H9 (cell line): ENCODE data around the gene LRP1B. TPM values are rescaled to one million over a fixed set of nuclear protein-coding genes. Genes with fewer than 3 reads are reported as not detected.

Experiments
- DNase-seq: peaks from one replicate; pipeline ENCODE4 v3.0.0-alpha.2; 2017
- H2AFZ ChIP-seq: one replicate; pipeline ENCODE4 v1.6.1; 2013; ENCODE audit warnings: mild to moderate bottlenecking, low read length, control low read depth, moderate library complexity
- H2AK5ac ChIP-seq: 2 replicates; pipeline ENCODE4 v1.6.1; 2013; ENCODE audit warnings: low read length, control low read depth, mixed read lengths; ENCODE audit not compliant: insufficient read length
- H2BK120ac ChIP-seq: one replicate; pipeline ENCODE4 v1.6.1; 2013; ENCODE audit warnings: low read depth, mild to moderate bottlenecking, low read length, control low read depth, inconsistent platforms; ENCODE audit not compliant: poor library complexity, severe bottlenecking
- H2BK12ac ChIP-seq: 2 replicates; pipeline ENCODE4 v1.6.1; 2013; ENCODE audit warnings: low read length, control low read depth, mixed read lengths, low read depth; ENCODE audit not compliant: insufficient read length
- H2BK15ac ChIP-seq: 2 replicates; pipeline ENCODE4 v1.6.1; 2013; ENCODE audit warnings: low read depth, low read length, control low read depth
- H2BK20ac ChIP-seq: one replicate; pipeline ENCODE4 v1.6.1; 2013; ENCODE audit warnings: low read depth, mild to moderate bottlenecking, low read length, control low read depth, inconsistent platforms; ENCODE audit not compliant: poor library complexity, severe bottlenecking
- H2BK5ac ChIP-seq: 2 replicates; pipeline ENCODE4 v1.6.1; 2013; ENCODE audit warnings: low read length, control low read depth, mixed read lengths; ENCODE audit not compliant: insufficient read length
- H3K14ac ChIP-seq: 2 replicates; pipeline ENCODE4 v1.6.1; 2013; ENCODE audit warnings: low read length, control low read depth; ENCODE audit not compliant: insufficient read depth
- H3K18ac ChIP-seq: 2 replicates; pipeline ENCODE4 v1.6.1; 2013; ENCODE audit warnings: low read depth, mild to moderate bottlenecking, mixed read lengths, low read length, control low read depth; ENCODE audit not compliant: insufficient read length
- H3K23ac ChIP-seq: 2 replicates; pipeline ENCODE4 v1.6.1; 2013; ENCODE audit warnings: low read length, control low read depth, mixed read lengths, low read depth; ENCODE audit not compliant: insufficient read length
- H3K23me2 ChIP-seq: 2 replicates; pipeline ENCODE4 v1.6.1; 2013; ENCODE audit warnings: low read depth, mild to moderate bottlenecking, mixed read lengths, low read length, control low read depth; ENCODE audit not compliant: insufficient read length, poor library complexity, severe bottlenecking
- H3K27ac ChIP-seq: 2 replicates; pipeline ENCODE4 v1.5.1; 2013; ENCODE audit warnings: low read length, control low read depth, mixed read lengths, low read depth; ENCODE audit not compliant: insufficient read length
- H3K27me3 ChIP-seq: 2 replicates; pipeline ENCODE4 v1.6.1; 2013; ENCODE audit warnings: low read length, control low read depth, inconsistent platforms; ENCODE audit not compliant: insufficient read depth
- H3K4ac ChIP-seq: 2 replicates; pipeline ENCODE4 v1.6.1; 2013; ENCODE audit warnings: low read depth, mild to moderate bottlenecking, control low read depth, inconsistent platforms, low read length, moderate library complexity
- H3K4me1 ChIP-seq: 2 replicates; pipeline ENCODE4 v1.6.1; 2013; ENCODE audit warnings: low read length, control low read depth, inconsistent platforms; ENCODE audit not compliant: insufficient read depth
- H3K4me2 ChIP-seq: 2 replicates; pipeline ENCODE4 v1.6.1; 2013; ENCODE audit warnings: low read length, control low read depth, mixed read lengths; ENCODE audit not compliant: insufficient read length, insufficient read depth
- H3K56ac ChIP-seq: 2 replicates; pipeline ENCODE4 v1.6.1; 2013; ENCODE audit warnings: low read depth, mild to moderate bottlenecking, mixed read lengths, low read length, control low read depth; ENCODE audit not compliant: insufficient read length
- H3K79me1 ChIP-seq: 2 replicates; pipeline ENCODE4 v1.6.1; 2013; ENCODE audit warnings: low read depth, mild to moderate bottlenecking, moderate library complexity, low read length, control low read depth, inconsistent platforms; ENCODE audit not compliant: insufficient read depth, poor library complexity, severe bottlenecking
- H3K79me2 ChIP-seq: 2 replicates; pipeline ENCODE4 v1.6.1; 2013; ENCODE audit warnings: low read length, control low read depth, inconsistent platforms; ENCODE audit not compliant: insufficient read depth
- H3K9ac ChIP-seq: 2 replicates; pipeline ENCODE4 v1.6.1; 2013; ENCODE audit warnings: low read length, control low read depth, mixed read lengths; ENCODE audit not compliant: insufficient read length; ENCODE audit errors: extremely low read depth
- H3K9me3 ChIP-seq: one replicate; pipeline ENCODE4 v1.6.1; 2013; ENCODE audit warnings: low read depth, low read length, inconsistent platforms; ENCODE audit not compliant: control insufficient read depth
- H3T11ph ChIP-seq: one replicate; pipeline ENCODE4 v1.6.1; 2013; ENCODE audit warnings: mild to moderate bottlenecking, low read length, control low read depth, inconsistent platforms
- H4K20me1 ChIP-seq: one replicate; pipeline ENCODE4 v1.6.1; 2013; ENCODE audit not compliant: control insufficient read depth, insufficient read length, insufficient read depth
- H4K5ac ChIP-seq: 2 replicates; pipeline ENCODE4 v1.6.1; 2013; ENCODE audit warnings: low read depth, mild to moderate bottlenecking, mixed read lengths, low read length, control low read depth; ENCODE audit not compliant: insufficient read length
- H4K8ac ChIP-seq: replicated peaks from 2 replicates; pipeline ENCODE4 v1.6.1; 2013; ENCODE audit warnings: low read length, control low read depth, mixed read lengths, low read depth; ENCODE audit not compliant: insufficient read length
- H4K91ac ChIP-seq: 2 replicates; pipeline ENCODE4 v1.6.1; 2013; ENCODE audit warnings: low read depth, mild to moderate bottlenecking, moderate library complexity, mixed read lengths, low read length, control low read depth; ENCODE audit not compliant: insufficient read length
- H3K27ac Mint-ChIP-seq, 3 experiments: 2 replicates in 2 of 3; 3 replicates in 1 of 3; pipeline ENCODE4 v1.8.0; 2020 to 2021; ENCODE audit warnings: mixed read lengths in 3 of 3, mild to moderate bottlenecking in 1 of 3, moderate library complexity in 1 of 3
- H3K27me3 Mint-ChIP-seq: 2 replicates; pipeline ENCODE4 v1.8.0; 2021; ENCODE audit warnings: low read depth, mild to moderate bottlenecking, moderate library complexity, mixed read lengths
- H3K36me3 Mint-ChIP-seq, 3 experiments: 2 replicates in 2 of 3; 3 replicates in 1 of 3; pipeline ENCODE4 v1.8.0; 2020 to 2021; ENCODE audit warnings: low read depth in 3 of 3, mixed read lengths in 3 of 3; ENCODE audit not compliant: insufficient read depth in 1 of 3
- H3K4me1 Mint-ChIP-seq, 2 experiments: 2 replicates each; pipeline ENCODE4 v1.8.0; 2020; ENCODE audit warnings: mixed read lengths in 2 of 2
- H3K4me3 Mint-ChIP-seq, 2 experiments: 2 replicates in 1 of 2; 3 replicates in 1 of 2; pipeline ENCODE4 v1.8.0; 2020 to 2021; ENCODE audit warnings: mild to moderate bottlenecking in 2 of 2, mixed read lengths in 2 of 2, moderate library complexity in 1 of 2
- H3K9me3 Mint-ChIP-seq, 2 experiments: 2 replicates in 1 of 2; 3 replicates in 1 of 2; pipeline ENCODE4 v1.8.0; 2020; ENCODE audit warnings: mild to moderate bottlenecking in 2 of 2, mixed read lengths in 2 of 2, moderate library complexity in 1 of 2
- WGBS: extraction: QIAGEN DNeasy Blood & Tissue Kit; methylation state at CpG from one replicate; pipeline ENCODE4 v1.1.7; 2013; ENCODE audit warnings: missing lambda C conversion rate, low lambda C conversion rate, mixed read lengths; ENCODE audit not compliant: insufficient read length; ENCODE audit errors: extremely low coverage; 5-methylcytosine and 5-hydroxymethylcytosine counted together
- total RNA-seq: library from RNA; stranded (reverse); gene quantifications from 2 replicates; pipeline ENCODE4 v1.2.1, GENCODE V29; 2021
- TF ChIP-seq, protein P1 (sequence below): fragments of 200-600 bp; sonication (generic); conservative IDR thresholded peaks from 3 replicates; pipeline ENCODE4 v1.8.0; 2021; ENCODE audit warnings: antibody characterized with exemption, mild to moderate bottlenecking

Gene LRP1B
- total RNA-seq, 1 experiment from 2014 or later, result not detected

DNA sequence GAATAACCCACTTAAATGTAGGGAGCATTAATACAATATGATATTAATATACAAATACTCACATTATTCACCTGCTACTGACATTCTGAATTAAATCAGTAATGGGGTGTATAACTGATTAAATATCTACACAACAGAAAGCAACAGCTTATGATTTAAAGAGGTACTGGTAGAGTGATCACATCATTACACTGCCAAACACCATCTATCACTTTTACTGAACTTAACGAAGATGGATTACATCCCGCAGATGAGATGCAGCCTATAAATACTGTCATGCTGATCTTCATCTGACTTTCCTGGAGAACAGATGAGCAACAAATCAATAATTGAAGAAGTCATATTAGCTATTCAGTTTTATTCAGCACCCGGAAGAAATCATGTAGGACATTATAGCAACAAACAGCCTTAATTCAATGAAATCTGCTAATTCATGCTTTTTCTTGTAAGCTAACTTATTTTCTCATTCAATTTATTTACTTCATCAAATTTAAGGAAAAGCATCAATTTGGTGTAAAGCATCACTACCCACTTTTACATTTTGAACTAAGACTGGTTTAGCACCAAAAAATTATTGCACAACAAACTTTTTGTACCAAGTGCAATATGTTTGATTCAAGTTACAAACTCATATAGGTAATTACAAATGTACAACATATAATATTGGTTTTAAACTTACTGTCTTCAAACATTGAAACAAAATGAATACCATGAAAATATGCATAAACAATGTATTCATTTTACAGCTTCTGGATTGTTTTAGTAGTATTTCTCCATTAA is 1509.0 kb downstream of the LRP1B start:
- Histone ChIP-seq H3T11ph (no peak overlapping the region), H3K27ac (no peak overlapping the region), H3K79me1 (no peaks in the 10 kb centered on the region), H3K4ac (no peak overlapping the region), H3K79me2 (no peaks in the 10 kb centered on the region), H3K18ac (no peak overlapping the region), H4K20me1 (no peaks in the 10 kb centered on the region), H2AK5ac (no peak overlapping the region), H3K14ac (no peak overlapping the region), H3K9me3 (no peaks in the 10 kb centered on the region), H4K91ac (no peak overlapping the region), H2BK12ac (no peak overlapping the region), H3K23ac (no peak overlapping the region), H3K4me1 (no peaks in the 10 kb centered on the region), H2AFZ (no peak overlapping the region), H3K27me3 (no peaks in the 10 kb centered on the region), H2BK20ac (no peak overlapping the region), H2BK5ac (no peak overlapping the region), H3K9ac (no peak overlapping the region), H3K56ac (no peak overlapping the region), H4K8ac (no peak overlapping the region), H3K23me2 (no peaks in the 10 kb centered on the region), H4K5ac (no peak overlapping the region), H3K4me2 (no peak overlapping the region), H2BK15ac (no peak overlapping the region), H2BK120ac (no peak overlapping the region)
- no peak overlapping the region for H3K4me3 Mint-ChIP-seq
- no CpG with 5 or more reads among the region's 3 CpGs for WGBS
- no peak overlapping the region for H3K27ac Mint-ChIP-seq
- TF ChIP-seq, protein P1, sequence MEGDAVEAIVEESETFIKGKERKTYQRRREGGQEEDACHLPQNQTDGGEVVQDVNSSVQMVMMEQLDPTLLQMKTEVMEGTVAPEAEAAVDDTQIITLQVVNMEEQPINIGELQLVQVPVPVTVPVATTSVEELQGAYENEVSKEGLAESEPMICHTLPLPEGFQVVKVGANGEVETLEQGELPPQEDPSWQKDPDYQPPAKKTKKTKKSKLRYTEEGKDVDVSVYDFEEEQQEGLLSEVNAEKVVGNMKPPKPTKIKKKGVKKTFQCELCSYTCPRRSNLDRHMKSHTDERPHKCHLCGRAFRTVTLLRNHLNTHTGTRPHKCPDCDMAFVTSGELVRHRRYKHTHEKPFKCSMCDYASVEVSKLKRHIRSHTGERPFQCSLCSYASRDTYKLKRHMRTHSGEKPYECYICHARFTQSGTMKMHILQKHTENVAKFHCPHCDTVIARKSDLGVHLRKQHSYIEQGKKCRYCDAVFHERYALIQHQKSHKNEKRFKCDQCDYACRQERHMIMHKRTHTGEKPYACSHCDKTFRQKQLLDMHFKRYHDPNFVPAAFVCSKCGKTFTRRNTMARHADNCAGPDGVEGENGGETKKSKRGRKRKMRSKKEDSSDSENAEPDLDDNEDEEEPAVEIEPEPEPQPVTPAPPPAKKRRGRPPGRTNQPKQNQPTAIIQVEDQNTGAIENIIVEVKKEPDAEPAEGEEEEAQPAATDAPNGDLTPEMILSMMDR, result no peak
- H3K9me3 Mint-ChIP-seq, result no peaks in the 10 kb centered on the region
- no peaks in the 10 kb centered on the region for H3K36me3 Mint-ChIP-seq
- H3K27me3 Mint-ChIP-seq, result no peaks in the 10 kb centered on the region
- no peaks in the 10 kb centered on the region for H3K4me1 Mint-ChIP-seq
- no peak for DNase-seq
